Stimulated activated CD8-positive, alpha-beta memory T cell treated with anti-CD3 and anti-CD28 coated beads, Interleukin-7, amount 100 ng/mL, for 48 hours (primary cell): ENCODE measurements around the gene HIVEP3.

Source experiments
- DNase-seq, 2 donors: peaks; one replicate each; pipeline ENCODE4 v3.0.0-alpha.2; 2020; ENCODE audit warnings: low read depth in 1 of 2; ENCODE audit errors: extremely low read depth in 1 of 2

Gene HIVEP3

DNA sequence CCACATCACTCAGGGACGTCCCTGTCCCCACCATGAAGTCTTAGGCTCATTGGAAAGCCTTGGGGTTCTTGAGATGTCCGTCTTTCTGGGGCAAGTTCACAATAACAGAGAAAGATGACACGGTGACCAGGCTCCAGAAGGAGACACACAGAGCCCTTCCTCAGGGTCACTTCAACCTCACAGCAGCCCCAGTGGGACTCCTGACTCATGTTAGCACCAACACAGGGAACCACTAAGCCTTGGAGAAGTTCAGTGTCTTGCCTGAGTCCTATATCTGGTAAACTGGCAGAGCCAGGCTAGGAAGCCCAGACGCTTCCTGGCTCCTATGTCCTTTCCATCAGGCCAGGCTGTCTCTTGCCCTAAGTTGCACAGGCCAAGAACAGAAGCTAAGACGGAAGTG is 199.1 kb downstream of the HIVEP3 start:
- no peak for DNase-seq

DNA sequence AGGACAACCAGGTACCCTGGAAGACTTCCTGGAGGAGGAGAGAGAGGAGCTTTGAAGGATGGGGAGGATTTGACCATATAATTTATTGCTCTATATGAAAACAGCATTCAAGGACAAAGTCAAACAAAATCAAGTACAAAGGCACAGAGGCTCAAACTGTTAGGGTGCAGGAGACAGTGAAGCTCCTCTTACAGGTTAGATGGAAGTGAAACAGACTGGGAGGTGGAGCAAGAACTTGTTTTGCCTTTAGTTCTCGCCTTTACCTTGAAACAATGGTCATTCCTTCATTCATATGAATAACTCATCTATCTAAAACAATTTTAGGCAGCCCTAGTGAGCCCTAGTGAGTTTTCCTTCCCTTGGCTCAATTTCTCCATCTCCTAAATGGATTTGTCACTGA is 199.6 kb downstream of the HIVEP3 start:
- no peak for DNase-seq

DNA sequence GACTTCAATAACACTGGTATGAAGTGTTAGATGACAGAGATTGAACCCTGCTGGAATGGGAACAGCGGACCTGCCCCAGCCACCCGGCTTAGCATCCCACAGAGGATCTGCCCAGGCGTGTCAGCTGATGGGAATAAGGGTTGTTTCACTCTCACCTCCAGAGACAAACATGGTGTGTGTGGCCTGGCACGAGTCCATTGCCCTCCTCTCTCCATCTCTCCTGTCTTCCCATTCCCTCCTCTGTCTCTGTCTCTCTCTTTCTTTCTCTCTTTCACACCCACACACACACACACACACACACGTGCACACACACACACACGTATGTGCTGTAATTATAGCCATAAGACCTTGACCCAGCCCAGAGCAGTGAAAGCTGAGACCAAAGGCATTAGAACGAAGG is 200.2 kb downstream of the HIVEP3 start:
- no peak for DNase-seq

DNA sequence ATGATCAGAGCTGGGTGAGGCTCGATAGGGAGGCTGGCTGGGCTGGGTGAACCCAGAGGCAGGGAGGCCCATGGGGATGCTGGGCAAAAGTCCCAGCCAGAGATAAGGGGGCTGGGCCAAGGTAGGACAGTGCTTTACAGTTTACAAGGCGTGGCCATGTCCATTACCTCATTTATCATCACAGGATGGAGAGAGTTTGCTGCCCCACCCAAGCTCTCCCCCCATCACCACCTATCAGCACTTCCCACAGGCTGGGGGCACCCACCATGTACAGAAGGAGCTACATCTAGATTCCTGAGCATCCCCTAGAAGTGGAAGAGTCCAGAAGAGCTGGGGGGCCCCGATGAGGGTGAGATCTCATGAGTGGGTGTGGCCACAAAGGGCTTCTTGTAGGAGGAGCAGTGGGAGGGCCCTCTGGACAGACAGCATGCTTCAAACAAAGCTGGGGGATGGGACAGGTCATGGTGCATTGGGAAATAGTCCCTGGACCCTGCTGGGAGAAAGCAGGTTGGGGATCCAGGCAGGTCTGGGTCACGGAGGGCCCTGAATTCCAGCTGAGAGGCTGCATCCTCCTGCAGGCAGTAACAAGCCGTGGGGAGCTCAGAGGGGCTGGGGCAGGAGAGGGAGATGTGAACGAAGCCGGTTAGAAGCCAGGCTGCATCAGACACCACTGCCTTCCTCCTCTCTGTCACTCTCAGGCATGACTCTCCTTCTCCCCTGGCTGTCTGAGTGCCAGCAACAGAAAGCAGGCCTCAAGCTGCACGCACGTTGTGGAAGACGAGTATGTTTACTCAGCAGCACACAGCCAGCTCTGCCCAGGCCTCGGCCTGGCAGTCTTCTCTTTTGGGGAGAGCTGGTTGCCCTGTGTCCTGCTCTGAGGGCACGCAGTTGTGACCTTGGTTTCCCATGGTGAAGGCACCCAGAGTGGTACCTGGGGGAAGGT is 202.3 kb downstream of the HIVEP3 start:
- no peak for DNase-seq

DNA sequence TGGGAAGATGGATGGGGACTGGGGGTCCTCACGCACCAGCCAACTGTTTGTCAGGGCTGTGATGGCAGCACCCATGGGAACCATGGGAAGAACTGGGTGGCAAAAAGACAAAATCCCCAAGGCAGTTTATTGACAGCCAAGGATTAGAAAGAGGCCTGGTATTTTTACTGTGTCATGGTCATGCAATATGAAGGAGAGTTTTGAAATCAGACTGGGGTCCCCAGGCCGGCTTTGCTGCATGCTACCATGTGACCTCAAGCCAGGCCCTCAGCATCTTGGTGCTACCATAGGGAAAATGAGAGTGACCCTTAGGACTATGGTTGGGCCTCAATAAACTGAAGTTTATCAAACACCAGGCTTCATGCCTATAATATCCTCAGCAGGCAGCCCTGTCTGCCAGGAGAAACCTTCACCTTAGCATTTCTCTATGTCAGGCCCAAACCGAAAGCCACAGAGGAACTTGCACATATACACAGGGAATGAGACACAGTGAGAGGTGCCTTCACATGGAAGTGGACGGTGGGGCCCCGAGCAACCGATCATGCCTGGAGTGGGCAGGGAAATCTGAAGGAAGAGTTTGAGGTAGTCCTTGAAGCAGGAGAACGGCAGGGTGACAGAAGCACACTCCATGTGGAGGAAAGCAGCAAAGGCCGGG is 203.2 kb downstream of the HIVEP3 start:
- DNase-seq: no peak

DNA sequence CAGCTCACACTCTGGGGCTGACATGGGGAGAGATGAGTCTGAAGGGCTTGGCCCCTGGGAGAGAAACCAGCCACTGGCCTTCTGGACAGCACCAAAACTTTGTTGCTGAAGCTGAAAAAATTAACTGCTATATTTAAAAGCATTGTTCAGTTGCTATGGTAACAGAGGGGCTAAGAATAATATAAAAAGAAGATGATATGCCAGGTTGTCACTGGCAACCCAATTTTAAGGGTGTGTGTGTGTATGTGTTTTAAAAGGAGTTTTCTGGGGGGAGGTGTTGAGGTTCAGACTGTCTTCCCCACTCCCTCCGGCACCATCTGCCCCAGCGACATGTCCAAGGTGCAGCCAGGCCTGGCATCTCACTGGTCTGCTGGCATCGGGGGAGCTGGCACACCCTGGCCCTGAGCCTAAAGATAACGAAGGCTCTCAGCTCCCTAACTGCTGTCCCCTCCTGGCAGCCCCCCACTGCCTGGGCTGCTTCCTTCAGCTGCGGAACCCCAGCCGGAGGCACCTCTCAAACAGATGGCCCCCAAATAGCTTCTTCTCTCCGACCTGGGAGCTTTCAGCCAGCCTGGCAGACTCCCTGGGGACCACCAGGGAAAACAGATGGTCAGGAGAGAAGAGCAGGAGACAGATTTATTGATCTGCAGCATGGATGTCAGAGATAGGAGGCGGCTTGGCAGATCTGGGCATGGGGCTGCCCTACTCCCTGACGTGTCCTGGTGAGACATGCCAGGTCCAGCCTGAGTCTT is 203.9 kb downstream of the HIVEP3 start:
- no peak for DNase-seq

DNA sequence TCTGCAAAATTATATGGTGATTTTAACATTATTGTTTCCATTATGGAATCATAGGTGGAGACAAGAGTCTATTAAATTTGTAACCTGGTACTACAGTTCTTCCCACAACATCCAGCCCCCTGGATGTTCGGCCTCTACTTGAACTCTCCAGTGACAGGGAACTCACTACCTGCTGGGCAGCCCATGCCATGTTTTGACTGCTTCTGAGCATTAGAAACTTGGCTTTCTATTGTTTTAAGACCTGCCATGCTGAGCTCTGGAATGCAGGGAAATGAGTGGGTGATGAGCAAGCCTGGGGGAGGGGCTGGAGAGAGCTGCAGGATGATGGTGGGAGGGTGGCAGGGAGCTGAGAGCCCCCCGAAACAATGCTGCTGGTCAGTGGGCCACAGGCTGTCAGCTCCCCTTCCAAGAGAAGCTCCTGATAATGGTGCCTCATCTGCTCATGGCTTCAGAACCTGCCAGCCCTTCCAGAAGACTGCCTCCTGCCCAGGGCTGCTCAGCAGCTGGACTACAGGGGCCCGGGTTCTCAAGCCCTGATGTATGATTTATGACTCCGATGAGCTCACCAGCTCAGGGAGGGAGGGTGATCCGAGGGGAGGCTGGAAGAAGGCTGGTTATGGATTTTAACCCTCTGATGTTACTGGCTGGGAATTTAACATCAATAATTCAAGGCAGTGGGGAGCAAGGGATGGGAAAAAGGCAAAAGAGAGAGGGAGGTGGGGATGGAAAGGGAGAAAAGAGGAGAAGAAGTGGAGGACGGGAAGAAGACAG is 205.0 kb downstream of the HIVEP3 start:
- DNase-seq: no peak

DNA sequence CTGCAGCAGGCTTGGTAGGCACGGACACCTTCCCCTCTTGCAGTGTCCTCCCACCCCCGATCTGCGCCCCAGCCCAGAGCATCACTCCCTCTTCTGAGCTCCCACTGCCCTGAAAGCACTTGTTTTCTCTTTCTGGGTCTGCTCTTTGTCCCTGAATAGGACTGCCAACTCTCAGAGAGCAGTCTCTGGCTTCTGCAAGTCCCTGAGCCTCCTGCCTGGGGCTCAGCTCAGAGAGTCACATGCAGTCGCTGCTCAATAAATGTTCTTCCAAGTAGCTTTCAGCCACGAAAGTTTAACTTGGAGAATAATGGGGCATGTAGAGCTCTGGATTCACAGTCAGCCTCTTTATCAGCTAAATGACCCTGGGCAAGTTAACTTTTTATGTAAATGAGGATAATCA is 205.6 kb downstream of the HIVEP3 start:
- no peak for DNase-seq

DNA sequence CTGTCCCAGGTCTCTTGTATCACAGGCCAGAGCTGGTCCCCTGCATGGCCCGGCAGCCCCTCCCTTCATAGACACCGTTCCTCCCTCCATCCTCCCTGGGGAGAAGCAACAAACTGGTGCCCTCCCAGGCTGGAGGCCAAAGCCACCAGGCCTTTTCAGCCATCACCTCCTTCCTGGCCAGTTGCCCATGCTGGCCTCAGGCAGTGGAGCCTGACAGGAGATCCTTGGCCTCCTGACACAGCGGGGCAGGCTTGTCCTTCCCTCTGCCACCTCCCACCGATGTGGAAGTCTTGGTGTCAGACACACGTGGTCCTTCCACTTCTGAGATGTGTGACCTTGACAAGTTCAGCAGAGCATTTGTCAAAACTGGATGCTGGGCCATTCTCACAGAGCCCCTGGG is 206.0 kb downstream of the HIVEP3 start:
- no peak for DNase-seq

DNA sequence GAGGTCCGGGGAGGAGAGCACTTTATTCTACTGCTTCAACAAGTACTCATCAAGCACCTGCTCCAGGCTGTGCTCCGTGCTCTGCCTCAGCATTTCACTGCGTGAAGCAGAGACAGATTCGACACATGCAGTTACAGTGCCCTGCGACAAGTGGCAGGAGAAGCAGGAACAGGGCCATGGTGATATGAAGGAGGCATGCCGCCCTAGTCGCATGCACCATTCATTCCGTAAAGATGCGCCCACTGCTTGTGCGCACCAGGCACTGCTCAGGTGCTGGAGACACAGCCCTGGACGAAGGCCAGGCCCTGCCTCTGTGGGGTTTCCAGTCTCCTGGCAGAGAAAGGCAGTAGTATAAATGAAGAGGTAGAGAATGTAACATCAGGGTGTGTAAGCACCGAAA is 206.6 kb downstream of the HIVEP3 start:
- DNase-seq: no peak

DNA sequence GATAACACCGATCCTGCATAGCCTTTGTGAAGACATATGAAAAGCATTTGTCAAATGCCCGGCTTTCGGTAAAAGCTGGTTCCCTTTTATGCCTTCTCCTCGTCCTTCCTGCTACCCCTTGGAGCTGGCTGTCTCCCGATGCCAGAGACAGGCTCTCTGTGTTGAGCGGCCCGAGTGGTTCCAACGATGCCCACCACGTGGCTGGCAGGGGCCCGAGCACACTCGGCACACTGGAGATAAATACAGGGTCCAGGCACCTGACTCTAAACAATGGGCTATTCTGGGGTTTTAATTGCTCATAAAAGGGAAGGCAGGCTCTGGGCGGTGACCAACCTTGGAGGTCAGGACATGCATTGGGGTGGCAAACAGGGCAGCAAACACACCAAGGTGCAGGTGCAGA is 207.1 kb downstream of the HIVEP3 start:
- DNase-seq: no peak

DNA sequence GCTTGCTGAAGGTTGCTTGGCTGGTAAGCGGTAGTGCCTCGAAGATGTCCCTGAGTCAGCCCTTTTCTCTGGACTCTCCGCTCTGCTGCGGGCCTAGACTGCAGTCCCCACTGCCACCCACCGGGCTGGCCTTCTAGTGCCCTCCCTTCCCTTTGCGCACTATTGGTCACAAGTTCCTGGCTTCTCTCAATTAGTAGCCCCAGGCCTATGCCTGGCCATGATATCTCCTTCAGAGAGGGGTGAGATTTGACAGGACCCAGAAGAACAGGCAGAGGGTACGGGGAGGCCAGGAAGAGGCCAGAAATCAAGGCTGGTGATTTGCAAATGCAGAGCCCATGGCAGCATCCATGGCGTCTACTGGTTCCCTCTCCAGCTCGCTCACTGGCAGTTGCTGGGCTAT is 207.7 kb downstream of the HIVEP3 start:
- DNase-seq: no peak

DNA sequence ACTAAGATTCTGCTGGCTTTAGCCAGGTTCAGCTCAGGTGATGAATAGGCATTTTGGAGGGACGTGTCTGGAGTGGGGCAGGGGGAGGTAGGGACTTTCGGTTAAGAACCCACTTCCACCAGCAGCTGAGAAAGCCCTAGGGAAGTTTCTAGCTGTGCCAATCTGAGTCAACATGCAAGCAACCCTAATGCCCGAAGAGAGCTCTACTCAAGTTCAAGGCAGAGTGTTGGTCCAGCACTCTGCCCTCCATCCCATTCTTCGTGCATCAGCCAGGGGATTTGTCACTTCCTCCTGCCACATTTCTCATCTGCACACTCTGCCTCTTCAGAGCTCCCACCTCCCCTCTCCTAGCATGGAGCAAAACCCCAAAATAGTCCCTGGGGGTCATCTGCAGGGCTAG is 208.8 kb downstream of the HIVEP3 start:
- DNase-seq: no peak

DNA sequence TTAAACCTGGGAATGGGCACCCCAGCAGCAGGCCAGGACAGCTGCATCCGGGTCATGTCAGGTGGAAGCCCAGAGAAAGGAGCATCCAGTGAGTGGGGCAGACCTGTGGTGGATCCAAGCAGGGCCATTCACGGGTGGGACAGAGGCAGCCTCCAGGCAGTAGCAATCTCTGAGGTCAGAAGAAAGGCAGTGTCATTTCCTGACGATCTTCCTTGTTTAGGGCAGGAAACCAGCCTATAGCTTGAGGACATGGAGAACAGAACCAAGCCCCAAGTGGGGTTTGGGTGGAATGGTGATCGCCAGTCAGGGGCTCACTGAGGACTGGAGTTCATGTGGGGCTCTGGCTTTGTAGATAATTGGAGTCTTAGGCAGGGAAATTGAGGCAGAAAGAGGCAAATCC is 209.4 kb downstream of the HIVEP3 start:
- DNase-seq: no peak

DNA sequence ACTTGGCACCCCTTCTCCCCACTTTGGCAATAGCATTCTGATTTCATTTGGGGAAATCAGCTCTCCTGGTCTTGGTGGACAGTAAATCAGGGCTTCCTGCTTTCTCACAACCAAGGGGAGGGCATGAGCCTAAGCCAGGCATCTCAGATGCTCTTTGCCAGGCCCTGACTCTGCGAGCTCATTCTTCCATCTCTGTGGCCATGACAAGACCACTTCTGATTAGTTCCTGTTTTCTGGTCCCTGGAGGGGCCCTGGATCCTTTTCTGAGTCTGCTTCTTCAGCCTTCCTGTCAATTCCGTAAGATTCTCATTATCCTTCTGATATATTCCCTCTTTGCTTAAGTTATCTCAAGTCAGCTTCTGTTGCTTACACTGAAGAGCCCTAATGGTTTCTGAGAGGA is 210.4 kb downstream of the HIVEP3 start:
- no peak for DNase-seq

DNA sequence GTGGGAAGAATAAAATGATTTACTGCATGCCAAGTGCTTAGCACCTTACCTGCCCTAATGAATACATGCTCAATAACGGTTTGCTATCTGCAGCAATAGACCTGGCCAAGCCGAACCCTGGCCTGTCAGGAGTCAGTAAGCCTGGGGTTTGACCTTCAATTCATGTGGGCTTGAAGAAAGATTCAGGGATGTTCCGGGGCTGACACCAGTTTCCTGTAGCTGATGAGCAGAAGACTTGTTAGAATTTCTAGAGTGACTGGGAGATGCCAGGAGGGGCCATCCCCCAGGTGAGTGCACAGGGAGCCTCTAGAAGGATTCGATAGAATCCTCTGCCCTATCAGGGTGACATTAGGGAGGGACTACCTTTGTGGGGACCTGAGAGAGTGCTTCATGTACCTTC is 210.9 kb downstream of the HIVEP3 start:
- DNase-seq: no peak

DNA sequence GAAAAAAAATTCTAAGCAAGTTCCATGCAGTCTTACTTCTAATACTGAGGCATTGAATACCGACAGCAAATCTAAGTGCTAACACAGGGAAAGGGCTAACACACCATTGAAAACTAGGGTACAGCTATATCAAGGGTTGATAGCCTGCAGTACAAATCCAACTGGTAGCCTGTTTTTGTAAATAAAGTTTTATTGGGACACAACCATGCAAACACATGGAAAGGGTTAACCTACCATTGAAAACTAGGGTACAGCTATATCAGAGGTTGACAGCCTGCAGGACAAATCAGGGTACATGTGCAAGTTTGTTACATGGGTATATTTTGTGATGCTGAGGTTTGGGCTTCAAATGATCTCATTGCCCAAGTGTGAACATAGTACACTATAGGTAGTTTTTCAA is 212.9 kb downstream of the HIVEP3 start:
- DNase-seq: no peak

DNA sequence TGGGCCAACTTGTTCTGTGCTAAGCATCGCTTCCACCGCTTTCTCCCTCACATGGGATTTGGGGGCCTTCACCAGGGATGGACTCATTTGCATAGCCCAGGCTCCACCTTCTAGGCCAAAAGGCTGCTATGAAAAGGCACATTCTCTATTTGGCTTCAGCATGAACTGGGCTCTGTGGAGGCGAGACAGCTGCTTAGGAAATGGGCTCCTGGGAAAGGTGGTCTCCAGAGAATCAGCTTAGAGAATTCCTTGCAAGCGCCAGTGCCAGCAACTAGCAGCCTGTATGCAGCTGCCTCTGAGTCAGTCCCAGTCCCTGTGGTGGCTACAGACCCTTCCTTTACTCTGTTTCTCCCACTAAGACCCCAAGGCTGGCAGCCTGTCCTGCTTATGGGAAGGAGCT is 214.5 kb downstream of the HIVEP3 start:
- no peak for DNase-seq

DNA sequence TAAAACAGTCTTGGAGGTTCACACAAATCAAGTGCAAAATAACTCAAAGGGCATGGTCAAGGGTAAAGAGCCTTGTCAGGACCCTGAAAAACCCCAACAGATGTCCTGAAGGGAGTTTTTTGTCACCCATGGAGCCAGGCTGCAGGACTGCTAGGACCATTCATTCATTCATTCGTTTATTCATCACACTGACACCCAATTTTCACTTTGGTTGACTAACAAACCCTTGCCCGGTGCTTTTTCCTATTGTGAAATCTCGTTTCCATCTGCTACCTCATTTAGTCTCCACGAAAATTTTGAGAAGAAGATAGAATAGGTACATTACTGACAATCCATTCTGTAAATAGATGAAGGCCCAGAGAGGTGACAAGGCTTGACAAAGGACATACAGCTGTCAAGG is 216.0 kb downstream of the HIVEP3 start:
- no peak for DNase-seq

DNA sequence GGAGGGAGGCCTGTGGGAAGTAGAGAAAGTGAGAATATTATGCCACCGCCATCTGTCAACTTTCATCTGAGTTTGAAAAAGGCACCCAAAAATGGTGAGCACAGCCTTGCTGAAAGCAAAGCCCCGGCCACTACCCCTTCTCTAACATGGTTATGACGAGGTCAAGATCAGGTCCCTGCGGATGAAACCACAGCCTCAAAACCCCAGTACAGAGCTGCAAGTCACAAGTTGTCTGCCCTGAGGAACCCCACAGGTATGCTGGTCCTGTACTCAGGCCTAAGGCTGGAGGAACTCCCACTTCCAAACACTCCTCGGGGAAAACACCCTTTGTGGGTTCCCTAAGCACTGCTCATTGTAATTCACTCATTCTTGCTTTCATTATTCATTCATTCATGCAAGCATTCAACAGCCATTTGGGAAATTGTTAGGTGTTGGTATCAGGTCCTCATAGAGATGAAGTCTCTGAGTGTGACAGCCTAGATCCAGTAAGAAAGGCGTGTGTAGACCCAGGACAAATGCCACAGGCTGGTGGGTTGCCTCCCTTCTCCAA is 217.7 kb downstream of the HIVEP3 start:
- no peak for DNase-seq

DNA sequence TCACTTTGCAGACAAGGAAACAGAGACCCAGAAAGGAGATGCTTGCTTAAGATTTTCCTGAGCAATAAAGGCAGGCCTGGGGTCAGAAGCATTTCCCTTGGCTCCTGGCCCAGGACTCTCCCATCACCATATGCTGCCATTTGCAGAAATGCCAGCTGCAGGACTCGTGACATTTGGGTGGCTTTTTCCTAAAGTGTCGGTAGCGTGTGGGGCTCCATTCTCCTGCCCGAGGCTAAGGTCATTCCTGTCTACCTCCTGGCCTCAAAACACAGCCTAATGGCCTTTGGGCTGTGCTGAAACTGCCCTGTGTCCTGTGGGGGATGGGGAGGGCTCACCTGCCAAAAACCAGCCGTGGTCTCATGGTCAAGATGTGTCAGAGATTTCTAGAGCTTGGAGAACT is 218.1 kb downstream of the HIVEP3 start:
- DNase-seq: no peak
